ENCODE measurements around the gene MSTN. TPM values are rescaled to one million over a fixed set of nuclear protein-coding genes. Genes with fewer than 3 reads are reported as not detected.

MSTN gene
- total RNA-seq, 3 donors from 2014 or later (not counting 1 experiment from before 2014, with no cell fraction given), result not detected

- TF ChIP-seq CTCF (IDR thresholded peaks at IDR 0.05), result no peak
- Mint-ChIP-seq H3K36me3 (no peaks in the 10 kb centered on the region), H3K9me3 (no peaks in the 10 kb centered on the region), H3K4me3 (no peak overlapping the region), H3K27me3 (ENCODE audit: low read depth in 2 of 2) (no peaks in the 10 kb centered on the region), H3K4me1 (no peaks in the 10 kb centered on the region), H3K27ac (no peak overlapping the region)
- intact Hi-C loops (cut with micrococcal nuclease), result no loop called here
- Histone ChIP-seq H3K27ac (ENCODE audit: low read length) (no peak overlapping the region), H3K4me3 (ENCODE audit: low read length) (no peak overlapping the region), H3K9me3 (ENCODE audit: control insufficient read depth, insufficient read depth, low read length) (no peaks in the 10 kb centered on the region), H3K36me3 (ENCODE audit: control insufficient read depth, insufficient read depth, low read length) (no peaks in the 10 kb centered on the region), H3K4me1 (ENCODE audit: control insufficient read depth, insufficient read depth, low read length) (no peaks in the 10 kb centered on the region), H3K27me3 (ENCODE audit: control insufficient read depth, insufficient read depth, low read length) (no peaks in the 10 kb centered on the region)
- DNase-seq, result no peak
- no peak for ATAC-seq
- 89% methylated on average over 4 of the region's 5 CpGs for WGBS (ENCODE audit: insufficient coverage)
Observed at GRCh38 chr2:190053426-190053825, 9.1 kb downstream of the MSTN start.

GRCh38 chr2:190052307-190052706 lies 10.2 kb downstream of the MSTN start:
- 100% methylated on average over 4 of the region's 5 CpGs for WGBS (ENCODE audit: insufficient coverage)
- no peak for TF ChIP-seq CTCF (IDR thresholded peaks at IDR 0.05)
- no peaks in the 10 kb centered on the region for H3K9me3 ChIP-seq (ENCODE audit: control insufficient read depth, insufficient read depth, low read length)

GRCh38 chr2:190051223-190051622 lies 11.3 kb downstream of the MSTN start:
- no peaks in the 10 kb centered on the region for H3K9me3 ChIP-seq (ENCODE audit: control insufficient read depth, insufficient read depth, low read length)
- Mint-ChIP-seq H3K4me1 (no peaks in the 10 kb centered on the region), H3K9me3 (no peaks in the 10 kb centered on the region), H3K27ac (no peak overlapping the region), H3K36me3 (no peaks in the 10 kb centered on the region), H3K4me3 (no peak overlapping the region), H3K27me3 (ENCODE audit: low read depth in 2 of 2) (peaks cover 0 to 5% of the 10 kb centered on the region in 2 donors)
- no peaks in the 10 kb centered on the region for H3K27me3 ChIP-seq (ENCODE audit: control insufficient read depth, insufficient read depth, low read length)
- H3K4me3 ChIP-seq (ENCODE audit: low read length), result no peak overlapping the region
- no peak overlapping the region for H3K27ac ChIP-seq (ENCODE audit: low read length)
- TF ChIP-seq CTCF (IDR thresholded peaks at IDR 0.05), result no peak
- no peaks in the 10 kb centered on the region for H3K36me3 ChIP-seq (ENCODE audit: control insufficient read depth, insufficient read depth, low read length)
- DNase-seq (no peak), ATAC-seq (no peak)
- intact Hi-C loops (cut with micrococcal nuclease), result no loop called here
- no peaks in the 10 kb centered on the region for H3K4me1 ChIP-seq (ENCODE audit: control insufficient read depth, insufficient read depth, low read length)

More at GRCh38 chr2:190052307-190052706, 10.2 kb downstream of the MSTN start:
- no peaks in the 10 kb centered on the region for H3K36me3 Mint-ChIP-seq
- no peak overlapping the region for H3K27ac Mint-ChIP-seq
- no peak overlapping the region for H3K4me3 Mint-ChIP-seq
- Histone ChIP-seq H3K36me3 (ENCODE audit: control insufficient read depth, insufficient read depth, low read length) (no peaks in the 10 kb centered on the region), H3K27ac (ENCODE audit: low read length) (no peak overlapping the region), H3K4me1 (ENCODE audit: control insufficient read depth, insufficient read depth, low read length) (no peaks in the 10 kb centered on the region), H3K4me3 (ENCODE audit: low read length) (no peak overlapping the region), H3K27me3 (ENCODE audit: control insufficient read depth, insufficient read depth, low read length) (no peaks in the 10 kb centered on the region)
- H3K9me3 Mint-ChIP-seq, result no peaks in the 10 kb centered on the region
- H3K27me3 Mint-ChIP-seq (ENCODE audit: low read depth in 2 of 2), result peaks cover 0 to 3% of the 10 kb centered on the region in 2 donors
- ATAC-seq (no peak), DNase-seq (no peak)
- intact Hi-C loops (cut with micrococcal nuclease), result no loop called here
- H3K4me1 Mint-ChIP-seq, result no peaks in the 10 kb centered on the region

- H3K36me3 Mint-ChIP-seq, result no peaks in the 10 kb centered on the region
- no peak overlapping the region for H3K27ac Mint-ChIP-seq
Observed at GRCh38 chr2:190050001-190050400, 12.5 kb downstream of the MSTN start.

More at GRCh38 chr2:190050001-190050400, 12.5 kb downstream of the MSTN start:
- intact Hi-C loops (cut with micrococcal nuclease), result no loop called here
- Mint-ChIP-seq H3K9me3 (no peaks in the 10 kb centered on the region), H3K4me3 (no peak overlapping the region), H3K27me3 (ENCODE audit: low read depth in 2 of 2) (peaks cover 0 to 5% of the 10 kb centered on the region in 2 donors), H3K4me1 (no peaks in the 10 kb centered on the region)
- Histone ChIP-seq H3K4me1 (ENCODE audit: control insufficient read depth, insufficient read depth, low read length) (no peaks in the 10 kb centered on the region), H3K27ac (ENCODE audit: low read length) (no peak overlapping the region), H3K36me3 (ENCODE audit: control insufficient read depth, insufficient read depth, low read length) (no peaks in the 10 kb centered on the region), H3K9me3 (ENCODE audit: control insufficient read depth, insufficient read depth, low read length) (no peaks in the 10 kb centered on the region), H3K27me3 (ENCODE audit: control insufficient read depth, insufficient read depth, low read length) (no peaks in the 10 kb centered on the region), H3K4me3 (ENCODE audit: low read length) (no peak overlapping the region)
- ATAC-seq (no peak), DNase-seq (no peak)
- TF ChIP-seq CTCF (IDR thresholded peaks at IDR 0.05), result no peak
